Liver (tissue), 9 donors: ENCODE results near the gene RGS2. TPM values are rescaled to one million over a fixed set of nuclear protein-coding genes. Genes with fewer than 3 reads are reported as not detected.

Experiments
- DNase-seq: peaks from one replicate; pipeline ENCODE4 v3.0.0-alpha.2; 2017; ENCODE audit warnings: low spot score
- H3K27ac ChIP-seq, 2 donors: one replicate each; pipeline ENCODE4 v1.7.0; 2013; ENCODE audit warnings: inconsistent platforms in 2 of 2, low read length in 2 of 2, control low read depth in 1 of 2, low read depth in 1 of 2, mild to moderate bottlenecking in 1 of 2
- H3K27me3 ChIP-seq, 4 donors: one replicate each; pipeline versions ENCODE4 v1.6.1 to v1.7.0; 2013; ENCODE audit warnings: low read length in 3 of 4, inconsistent platforms in 1 of 4, mild to moderate bottlenecking in 1 of 4, moderate library complexity in 1 of 4; ENCODE audit not compliant: control insufficient read depth in 4 of 4, insufficient read depth in 4 of 4
- H3K36me3 ChIP-seq, 4 donors: one replicate each; pipeline versions ENCODE4 v1.6.1 to v1.7.0; 2013; ENCODE audit warnings: low read length in 3 of 4, mild to moderate bottlenecking in 3 of 4, low read depth in 1 of 4, moderate library complexity in 1 of 4; ENCODE audit not compliant: control insufficient read depth in 4 of 4, insufficient read depth in 3 of 4
- H3K4me1 ChIP-seq, 4 donors: one replicate each; pipeline versions ENCODE4 v1.6.1 to v1.7.0; 2013; ENCODE audit warnings: low read length in 3 of 4, mild to moderate bottlenecking in 3 of 4, moderate library complexity in 1 of 4; ENCODE audit not compliant: control insufficient read depth in 4 of 4, insufficient read depth in 4 of 4
- H3K4me3 ChIP-seq, 3 donors: one replicate each; pipeline versions ENCODE4 v1.6.1 to v1.7.0; 2013; ENCODE audit warnings: low read length in 3 of 3, control low read depth in 1 of 3, low read depth in 1 of 3, mild to moderate bottlenecking in 1 of 3
- H3K9ac ChIP-seq, 2 donors: one replicate each; pipeline ENCODE4 v1.7.0; 2013; ENCODE audit warnings: low read length in 2 of 2, mild to moderate bottlenecking in 2 of 2, moderate library complexity in 2 of 2, control low read depth in 1 of 2, low read depth in 1 of 2
- H3K9me3 ChIP-seq, 4 donors: one replicate each; pipeline versions ENCODE4 v1.6.1 to v1.7.0; 2013; ENCODE audit warnings: low read length in 3 of 4; ENCODE audit not compliant: control insufficient read depth in 4 of 4
- ATF3 ChIP-seq: IDR thresholded peaks from 2 replicates; pipeline ENCODE4 v1.6.1; 2016; ENCODE audit warnings: antibody characterized with exemption
- CTCF ChIP-seq: fragments of 150-350 bp; IDR thresholded peaks from 2 replicates; pipeline ENCODE4 v1.5.1; 2017; ENCODE audit warnings: improper control_type of control experiment, low read depth, low read length; ENCODE audit not compliant: missing input control
- EGR1 ChIP-seq, 2 donors: IDR thresholded peaks; 2 replicates each; pipeline ENCODE4 v1.6.1; 2016 to 2018; ENCODE audit warnings: antibody characterized with exemption in 2 of 2, low read depth in 2 of 2
- FOXA1 ChIP-seq: IDR thresholded peaks from 2 replicates; pipeline ENCODE4 v1.6.1; 2016; ENCODE audit warnings: antibody characterized with exemption
- FOXA2 ChIP-seq: IDR thresholded peaks from 2 replicates; pipeline ENCODE4 v1.6.1; 2016; ENCODE audit warnings: antibody characterized with exemption
- GABPA ChIP-seq, 2 donors: IDR thresholded peaks in 1 of 2; conservative IDR thresholded peaks in 1 of 2; 2 replicates each; pipeline ENCODE4 v1.6.1; 2016; ENCODE audit warnings: antibody characterized with exemption in 2 of 2, mild to moderate bottlenecking in 1 of 2, moderate library complexity in 1 of 2
- HNF4A ChIP-seq, 2 donors: conservative IDR thresholded peaks; 2 replicates each; pipeline ENCODE4 v1.6.1; 2016; ENCODE audit warnings: antibody characterized with exemption in 2 of 2, mild to moderate bottlenecking in 2 of 2
- HNF4G ChIP-seq: IDR thresholded peaks from 2 replicates; pipeline ENCODE4 v1.6.1; 2016; ENCODE audit warnings: antibody characterized with exemption
- JUND ChIP-seq, 2 donors: IDR thresholded peaks; 2 replicates each; pipeline ENCODE4 v1.6.1; 2016; ENCODE audit warnings: antibody characterized with exemption in 2 of 2
- MAX ChIP-seq: IDR thresholded peaks from 2 replicates; pipeline ENCODE4 v1.6.1; 2016; ENCODE audit warnings: antibody characterized with exemption
- NR2F2 ChIP-seq: IDR thresholded peaks from 2 replicates; pipeline ENCODE4 v1.6.1; 2016; ENCODE audit warnings: antibody characterized with exemption
- RAD21 ChIP-seq, 2 donors: IDR thresholded peaks; 2 replicates each; pipeline ENCODE4 v1.6.1; 2016; ENCODE audit warnings: antibody characterized with exemption in 2 of 2, mild to moderate bottlenecking in 2 of 2
- REST ChIP-seq: IDR thresholded peaks from 2 replicates; pipeline ENCODE4 v1.6.1; 2016; ENCODE audit warnings: antibody characterized with exemption, mild to moderate bottlenecking
- RXRA ChIP-seq, 2 donors: IDR thresholded peaks; 2 replicates each; pipeline ENCODE4 v1.6.1; 2017 to 2018; ENCODE audit warnings: antibody characterized with exemption in 2 of 2, mild to moderate bottlenecking in 1 of 2
- SP1 ChIP-seq: IDR thresholded peaks from 2 replicates; pipeline ENCODE4 v1.6.1; 2018; ENCODE audit warnings: antibody characterized with exemption, mild to moderate bottlenecking
- TAF1 ChIP-seq: conservative IDR thresholded peaks from 2 replicates; pipeline ENCODE4 v1.6.1; 2016; ENCODE audit warnings: antibody characterized with exemption, mild to moderate bottlenecking
- YY1 ChIP-seq: IDR thresholded peaks from 2 replicates; pipeline ENCODE4 v1.6.1; 2016; ENCODE audit warnings: antibody characterized with exemption, mild to moderate bottlenecking
- ZBTB33 ChIP-seq: IDR thresholded peaks from 2 replicates; pipeline ENCODE4 v1.6.1; 2016; ENCODE audit warnings: antibody characterized with exemption
- WGBS: extraction: QIAGEN DNeasy Blood & Tissue Kit; methylation state at CpG from one replicate; pipeline ENCODE4 v1.1.7; 2013; 5-methylcytosine and 5-hydroxymethylcytosine counted together
- polyA plus RNA-seq, 2 donors: library from polyadenylated mRNA; stranded (reverse) in 1 of 2; unstranded in 1 of 2; fragments of 200-250 nt in 1 of 2; fragments of >200 nt in 1 of 2; fragmentation: Nextera tagmentation in 1 of 2; extraction: Ambion mirVana in 1 of 2; gene quantifications; one replicate each; pipeline versions ENCODE4 v1.2.1 to v1.2.3, GENCODE V29; 2013 to 2015
- total RNA-seq, 2 donors: library from RNA; depleted of rRNA; stranded (reverse); fragments of >200 nt; gene quantifications; one replicate each; pipeline ENCODE4 v1.2.3, GENCODE V29; 2014
- donor health status: healthy.
- donor health status: healthy.
- donor health status: healthy.
- donor health status: healthy.
- donor health status: healthy.

RGS2 gene
- total and polyA plus RNA-seq, 4 donors: 2.6 to 10.0 (median 4.4) TPM

GRCh38 chr1:192824511-192824910 lies 15.7 kb downstream of the RGS2 start:
- no peak for TF ChIP-seq MAX
- TF ChIP-seq CTCF: no peak
- TF ChIP-seq REST: no peak
- no peak for TF ChIP-seq ZBTB33
- TF ChIP-seq FOXA1: no peak
- TF ChIP-seq RAD21 (IDR thresholded peaks at IDR 0.05): no peak
- no peak for TF ChIP-seq ATF3
- no peak for TF ChIP-seq JUND (IDR thresholded peaks at IDR 0.05)
- no peak for TF ChIP-seq YY1
- TF ChIP-seq SP1: no peak
- TF ChIP-seq GABPA (IDR thresholded peaks at IDR 0.05 in 1 of 2, conservative IDR thresholded peaks at IDR 0.05 in 1 of 2): no peak
- no peak for TF ChIP-seq NR2F2
- no peak for TF ChIP-seq FOXA2
- TF ChIP-seq RXRA (IDR thresholded peaks at IDR 0.05): no peak
- no peak for TF ChIP-seq TAF1
- TF ChIP-seq HNF4G: no peak
- no peak for TF ChIP-seq HNF4A (conservative IDR thresholded peaks at IDR 0.05)
- no peak for TF ChIP-seq EGR1 (IDR thresholded peaks at IDR 0.05; ENCODE audit: low read depth in 2 of 2)
- DNase-seq: no peak
- no peak overlapping the region for H3K9ac ChIP-seq
- H3K27me3 ChIP-seq: no peaks in the 10 kb centered on the region
- no peak overlapping the region for H3K4me3 ChIP-seq
- H3K36me3 ChIP-seq: no peaks in the 10 kb centered on the region
- H3K9me3 ChIP-seq: no peaks in the 10 kb centered on the region
- H3K4me1 ChIP-seq: no peaks in the 10 kb centered on the region
- H3K27ac ChIP-seq: no peak overlapping the region
- WGBS: 57% methylated on average over 1 of the region's 1 CpG
